ENCODE results near the gene NLRC5.
"Not testable (repeated sequence)": the region's sequence is repeated elsewhere in the genome, so short reads cannot be mapped to it uniquely, and the experiment has no call there.

The NLRC5 gene

DNA sequence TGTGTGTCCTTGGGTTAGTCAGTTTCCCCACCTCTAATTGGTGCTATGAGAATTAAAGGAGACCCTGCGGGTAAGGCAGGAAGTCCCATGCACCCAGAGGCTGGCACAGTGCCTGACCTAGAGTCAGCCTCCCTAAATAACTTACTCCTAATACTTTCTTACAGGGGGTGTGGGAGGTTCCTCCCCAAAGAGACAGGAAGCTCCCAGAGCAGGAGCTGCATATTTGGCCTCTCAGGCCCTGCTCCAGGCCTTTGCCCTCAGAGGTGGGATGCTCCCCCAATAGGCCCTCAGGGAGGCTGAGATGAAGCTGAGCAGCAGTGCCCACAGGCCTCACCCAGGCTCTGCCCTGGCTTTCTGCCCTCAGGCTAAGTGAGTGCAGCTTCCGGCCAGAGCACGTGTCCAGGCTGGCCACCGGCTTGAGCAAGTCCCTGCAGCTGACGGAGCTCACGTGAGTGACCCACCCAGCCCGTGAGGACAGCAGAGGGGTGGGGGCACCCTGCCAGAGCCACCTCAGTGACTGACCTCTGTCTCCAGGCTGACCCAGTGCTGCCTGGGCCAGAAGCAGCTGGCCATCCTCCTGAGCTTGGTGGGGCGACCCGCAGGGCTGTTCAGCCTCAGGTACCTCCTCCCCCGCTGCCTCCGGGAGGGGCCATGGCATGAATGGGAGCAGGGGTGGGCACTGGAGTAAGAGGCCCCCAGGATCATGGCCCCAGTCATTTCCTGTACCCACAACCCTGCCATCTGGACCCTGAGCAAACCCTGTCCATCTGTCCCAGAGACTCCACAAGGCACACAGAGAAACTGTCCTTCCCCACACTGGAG is 71.9 kb downstream of the NLRC5 start:
- Histone ChIP-seq H3K4me1 (ENCODE audit: control extremely low read depth in 1 of 4, control insufficient read depth in 4 of 4, insufficient read depth in 4 of 4, low read length in 3 of 4) (peaks cover 0 to 10% (median under 1%) of the 10 kb centered on the region in 4 experiments), H3K27ac (ENCODE audit: insufficient read depth in 1 of 2, low read depth in 1 of 2, low read length in 2 of 2, poor library complexity in 1 of 2, severe bottlenecking in 2 of 2) (no peak overlapping the region), H3K36me3 (ENCODE audit: control insufficient read depth in 4 of 4, insufficient read depth in 4 of 4, low read length in 3 of 4) (peaks cover 0 to 28% (median 15%) of the 10 kb centered on the region in 4 experiments), H3K27me3 (replicated peaks in 2 of 5; ENCODE audit: control insufficient read depth in 4 of 5, insufficient read depth in 5 of 5, low read length in 4 of 5) (no peaks in the 10 kb centered on the region), H3K9me3 (ENCODE audit: control extremely low read depth in 1 of 5, control insufficient read depth in 4 of 5, insufficient read depth in 2 of 5, low read depth in 1 of 5, low read length in 4 of 5) (no peaks in the 10 kb centered on the region), H3K4me3 (ENCODE audit: control insufficient read depth in 1 of 7, extremely low read depth in 1 of 7, insufficient read depth in 4 of 7, low read depth in 2 of 7, low read length in 6 of 7) (no peak overlapping the region)
- ChIA-PET POLR2A (no interaction called here), CTCF (interaction anchor here (0.7 to 1.2 kb wide), 3 partner anchors 15 to 22 kb away, joined by 3 read pairs; no protein-coding TSS in a partner anchor)
- WGBS (ENCODE audit: insufficient coverage), result 94% methylated on average over 7 of the region's 11 CpGs
- no peak for DNase-seq

DNA sequence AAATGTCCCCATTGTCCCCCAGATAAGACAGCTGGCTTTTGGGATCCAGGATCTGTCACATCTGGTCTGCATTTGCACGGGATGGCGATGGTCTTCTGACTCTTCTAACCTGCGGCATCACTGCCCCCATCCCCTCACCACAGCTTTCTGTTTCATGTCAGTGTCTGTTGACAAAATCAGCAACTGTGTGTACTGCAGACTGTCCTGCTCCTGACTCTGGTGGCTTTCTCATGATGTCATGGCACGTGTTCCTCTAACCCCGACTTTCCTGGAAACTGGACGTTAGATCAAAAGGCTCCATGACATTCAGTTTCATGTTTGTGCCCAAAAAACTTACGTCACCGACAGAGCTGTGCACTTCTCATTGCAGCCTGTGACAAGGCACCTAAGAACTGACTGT is 73.0 kb downstream of the NLRC5 start:
- H3K9me3 ChIP-seq (ENCODE audit: control extremely low read depth in 1 of 5, control insufficient read depth in 4 of 5, insufficient read depth in 2 of 5, low read depth in 1 of 5, low read length in 4 of 5), result no peaks in the 10 kb centered on the region
- POLR2A ChIA-PET, result interaction anchor here (0.6 kb wide), 1 partner anchor 421 kb away, joined by 3 read pairs; no protein-coding TSS in a partner anchor
- no peak for DNase-seq
- CTCF ChIA-PET, result interaction anchor here (0.8 to 1.2 kb wide), 2 partner anchors 14 to 15 kb away, joined by 3 read pairs; no protein-coding TSS in a partner anchor
- WGBS (ENCODE audit: insufficient coverage), result 94% methylated on average over 8 of the region's 8 CpGs
- H3K4me3 ChIP-seq (ENCODE audit: control insufficient read depth in 1 of 7, extremely low read depth in 1 of 7, insufficient read depth in 4 of 7, low read depth in 2 of 7, low read length in 6 of 7), result no peak overlapping the region
- H3K27me3 ChIP-seq (replicated peaks in 2 of 5; ENCODE audit: control insufficient read depth in 4 of 5, insufficient read depth in 5 of 5, low read length in 4 of 5), result no peaks in the 10 kb centered on the region
- no peak overlapping the region for H3K27ac ChIP-seq (ENCODE audit: insufficient read depth in 1 of 2, low read depth in 1 of 2, low read length in 2 of 2, poor library complexity in 1 of 2, severe bottlenecking in 2 of 2)
- H3K4me1 ChIP-seq (ENCODE audit: control extremely low read depth in 1 of 4, control insufficient read depth in 4 of 4, insufficient read depth in 4 of 4, low read length in 3 of 4), result peaks cover 0 to 10% (median under 1%) of the 10 kb centered on the region in 4 experiments
- H3K36me3 ChIP-seq (ENCODE audit: control insufficient read depth in 4 of 4, insufficient read depth in 4 of 4, low read length in 3 of 4), result peaks cover 0 to 31% (median 15%) of the 10 kb centered on the region in 4 experiments

DNA sequence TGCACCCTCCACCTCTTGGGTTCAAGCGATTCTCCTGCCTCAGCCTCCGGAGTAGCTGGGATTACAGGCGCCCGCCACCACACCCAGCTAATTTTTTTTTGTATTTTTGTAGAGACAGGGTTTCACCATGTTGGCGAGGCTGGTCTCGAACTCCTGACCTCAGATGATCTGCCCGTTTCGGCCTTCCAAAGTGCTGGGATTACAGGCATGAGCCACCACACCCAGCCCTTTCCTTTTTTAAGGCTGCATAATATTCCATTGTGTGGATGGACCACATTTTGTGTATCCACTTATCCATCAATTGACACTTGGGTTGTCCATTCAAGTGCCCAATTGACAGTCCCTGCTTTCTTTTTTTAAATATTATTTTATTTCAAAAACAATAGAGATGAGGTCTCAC is 73.8 kb downstream of the NLRC5 start:
- Histone ChIP-seq H3K36me3 (ENCODE audit: control insufficient read depth in 4 of 4, insufficient read depth in 4 of 4, low read length in 3 of 4) (peaks cover 0 to 28% (median 10%) of the 10 kb centered on the region in 4 experiments), H3K4me1 (ENCODE audit: control extremely low read depth in 1 of 4, control insufficient read depth in 4 of 4, insufficient read depth in 4 of 4, low read length in 3 of 4) (peaks cover 0 to 10% (median under 1%) of the 10 kb centered on the region in 4 experiments)
- 91% methylated on average over 5 of the region's 8 CpGs for WGBS (ENCODE audit: insufficient coverage)
- H3K27ac ChIP-seq (ENCODE audit: insufficient read depth in 1 of 2, low read depth in 1 of 2, low read length in 2 of 2, poor library complexity in 1 of 2, severe bottlenecking in 2 of 2); H3K27me3 ChIP-seq (replicated peaks in 2 of 5; ENCODE audit: control insufficient read depth in 4 of 5, insufficient read depth in 5 of 5, low read length in 4 of 5); H3K9me3 ChIP-seq (ENCODE audit: control extremely low read depth in 1 of 5, control insufficient read depth in 4 of 5, insufficient read depth in 2 of 5, low read depth in 1 of 5, low read length in 4 of 5); POLR2A ChIA-PET; H3K4me3 ChIP-seq (ENCODE audit: control insufficient read depth in 1 of 7, extremely low read depth in 1 of 7, insufficient read depth in 4 of 7, low read depth in 2 of 7, low read length in 6 of 7); DNase-seq: not testable (repeated sequence)
- CTCF ChIA-PET, result interaction anchor here (1.2 kb wide), 1 partner anchor 15 kb away, joined by 3 read pairs; no protein-coding TSS in a partner anchor

DNA sequence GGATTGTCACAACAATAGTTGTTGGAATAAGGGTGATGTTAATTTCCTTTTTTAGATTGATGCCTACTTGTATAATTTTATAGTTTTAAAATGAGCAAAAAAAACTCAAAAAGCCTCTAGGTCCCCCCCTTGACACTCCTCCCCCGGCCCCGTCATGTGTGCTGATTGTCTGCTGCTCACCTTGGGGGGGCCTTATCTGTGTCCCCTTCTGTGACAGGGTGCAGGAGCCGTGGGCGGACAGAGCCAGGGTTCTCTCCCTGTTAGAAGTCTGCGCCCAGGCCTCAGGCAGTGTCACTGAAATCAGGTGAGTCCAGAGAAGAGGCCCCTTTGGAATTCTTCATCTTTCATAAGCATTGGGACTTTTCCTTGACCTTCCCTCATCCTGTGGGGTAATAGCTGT is 75.6 kb downstream of the NLRC5 start:
- Histone ChIP-seq H3K27me3 (replicated peaks in 2 of 5; ENCODE audit: control insufficient read depth in 4 of 5, insufficient read depth in 5 of 5, low read length in 4 of 5) (no peaks in the 10 kb centered on the region), H3K9me3 (ENCODE audit: control extremely low read depth in 1 of 5, control insufficient read depth in 4 of 5, insufficient read depth in 2 of 5, low read depth in 1 of 5, low read length in 4 of 5) (no peaks in the 10 kb centered on the region), H3K4me3 (ENCODE audit: control insufficient read depth in 1 of 7, extremely low read depth in 1 of 7, insufficient read depth in 4 of 7, low read depth in 2 of 7, low read length in 6 of 7) (no peak overlapping the region), H3K4me1 (ENCODE audit: control extremely low read depth in 1 of 4, control insufficient read depth in 4 of 4, insufficient read depth in 4 of 4, low read length in 3 of 4) (peaks cover 0 to 12% (median under 1%) of the 10 kb centered on the region in 4 experiments), H3K36me3 (ENCODE audit: control insufficient read depth in 4 of 4, insufficient read depth in 4 of 4, low read length in 3 of 4) (peaks cover 0 to 14% (median 4%) of the 10 kb centered on the region in 4 experiments), H3K27ac (ENCODE audit: insufficient read depth in 1 of 2, low read depth in 1 of 2, low read length in 2 of 2, poor library complexity in 1 of 2, severe bottlenecking in 2 of 2) (no peak overlapping the region)
- 95% methylated on average over 5 of the region's 5 CpGs for WGBS (ENCODE audit: insufficient coverage)
- ChIA-PET POLR2A (no interaction called here), CTCF (interaction anchor here (1.0 to 1.8 kb wide), 2 partner anchors 8 to 18 kb away, joined by 3 to 6 read pairs; no protein-coding TSS in a partner anchor)
- DNase-seq, result no peak

DNA sequence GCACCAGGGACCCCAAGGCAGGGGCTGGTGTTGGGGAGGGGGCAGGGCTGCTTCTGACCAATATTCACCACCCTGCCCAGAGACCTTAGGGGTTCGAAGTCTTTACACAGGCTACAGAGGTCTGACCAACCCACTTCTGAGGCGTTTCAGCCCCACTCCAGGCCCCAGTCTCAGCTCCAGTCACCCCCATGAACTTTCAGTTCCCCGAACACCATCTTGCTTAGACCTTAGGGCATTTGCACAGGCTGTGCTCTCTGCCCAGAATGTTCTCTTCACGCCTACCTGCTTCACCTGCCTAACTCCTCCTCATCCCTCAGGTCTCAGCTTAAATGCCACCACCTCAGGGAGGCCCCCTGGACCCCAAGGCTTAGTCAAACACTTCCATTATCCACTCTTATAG is 77.3 kb downstream of the NLRC5 start:
- ChIA-PET POLR2A (no interaction called here), CTCF (interaction anchor here (0.7 to 1.8 kb wide), 6 partner anchors 13 to 116 kb away, joined by 3 to 9 read pairs (median 4); no protein-coding TSS in a partner anchor)
- peaks cover 0 to 4% (median 0%) of the 10 kb centered on the region in 4 experiments for H3K4me1 ChIP-seq (ENCODE audit: control extremely low read depth in 1 of 4, control insufficient read depth in 4 of 4, insufficient read depth in 4 of 4, low read length in 3 of 4)
- no peaks in the 10 kb centered on the region for H3K9me3 ChIP-seq (ENCODE audit: control extremely low read depth in 1 of 5, control insufficient read depth in 4 of 5, insufficient read depth in 2 of 5, low read depth in 1 of 5, low read length in 4 of 5)
- H3K27me3 ChIP-seq (replicated peaks in 2 of 5; ENCODE audit: control insufficient read depth in 4 of 5, insufficient read depth in 5 of 5, low read length in 4 of 5), result no peaks in the 10 kb centered on the region
- WGBS (ENCODE audit: insufficient coverage), result 92% methylated on average over 3 of the region's 4 CpGs
- H3K36me3 ChIP-seq (ENCODE audit: control insufficient read depth in 4 of 4, insufficient read depth in 4 of 4, low read length in 3 of 4), result peaks cover 0 to 10% (median 3%) of the 10 kb centered on the region in 4 experiments
- no peak for DNase-seq
- H3K27ac ChIP-seq (ENCODE audit: insufficient read depth in 1 of 2, low read depth in 1 of 2, low read length in 2 of 2, poor library complexity in 1 of 2, severe bottlenecking in 2 of 2), result no peak overlapping the region
- no peak overlapping the region for H3K4me3 ChIP-seq (ENCODE audit: control insufficient read depth in 1 of 7, extremely low read depth in 1 of 7, insufficient read depth in 4 of 7, low read depth in 2 of 7, low read length in 6 of 7)

DNA sequence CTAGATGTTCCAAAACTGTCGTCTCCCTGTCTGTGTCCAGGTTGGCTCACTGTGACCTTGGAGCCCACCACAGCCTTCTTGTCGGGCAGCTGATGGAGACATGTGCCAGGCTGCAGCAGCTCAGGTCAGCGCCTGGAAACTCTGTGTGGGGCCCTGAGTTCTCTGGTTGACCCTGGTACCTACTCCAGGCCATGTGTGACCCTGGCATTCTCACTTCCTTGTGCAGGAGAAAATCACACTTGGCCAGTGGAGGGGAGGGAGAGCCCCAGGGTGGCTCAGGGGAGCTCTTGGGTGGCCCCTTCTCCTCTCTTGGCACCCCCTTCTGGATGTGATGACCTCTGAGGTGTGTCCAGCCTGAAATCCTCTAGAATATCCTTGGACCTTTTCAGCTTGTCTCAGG is 78.0 kb downstream of the NLRC5 start:
- POLR2A ChIA-PET, result no interaction called here

DNA sequence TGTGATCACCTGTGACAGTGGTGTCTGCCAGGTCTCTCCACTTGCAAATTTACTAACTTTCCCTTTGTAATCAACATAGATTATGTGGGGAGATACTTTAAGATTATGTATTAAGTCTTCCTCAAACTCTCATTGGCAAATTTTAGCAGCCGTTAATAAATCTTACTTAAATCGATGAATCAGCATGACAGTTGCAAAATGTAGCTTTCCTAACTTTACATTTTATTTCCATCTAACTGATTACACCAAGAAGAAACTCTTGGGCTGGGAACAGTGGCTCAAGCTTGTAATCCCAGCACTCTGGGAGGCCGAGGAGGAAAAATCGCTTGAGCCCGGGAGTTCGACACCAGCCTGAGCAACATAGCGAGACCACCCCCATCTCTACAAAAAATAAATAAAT is 79.7 kb downstream of the NLRC5 start:
- H3K27ac ChIP-seq (ENCODE audit: insufficient read depth in 1 of 2, low read depth in 1 of 2, low read length in 2 of 2, poor library complexity in 1 of 2, severe bottlenecking in 2 of 2), result no peak overlapping the region
- H3K9me3 ChIP-seq (ENCODE audit: control extremely low read depth in 1 of 5, control insufficient read depth in 4 of 5, insufficient read depth in 2 of 5, low read depth in 1 of 5, low read length in 4 of 5), result no peaks in the 10 kb centered on the region
- peaks cover 0 to 4% (median 0%) of the 10 kb centered on the region in 4 experiments for H3K4me1 ChIP-seq (ENCODE audit: control extremely low read depth in 1 of 4, control insufficient read depth in 4 of 4, insufficient read depth in 4 of 4, low read length in 3 of 4)
- H3K27me3 ChIP-seq (replicated peaks in 2 of 5; ENCODE audit: control insufficient read depth in 4 of 5, insufficient read depth in 5 of 5, low read length in 4 of 5), result no peaks in the 10 kb centered on the region
- 92% methylated on average over 2 of the region's 7 CpGs for WGBS (ENCODE audit: insufficient coverage)
- DNase-seq, result no peak
- peaks cover 0 to 16% (median 12%) of the 10 kb centered on the region in 4 experiments for H3K36me3 ChIP-seq (ENCODE audit: control insufficient read depth in 4 of 4, insufficient read depth in 4 of 4, low read length in 3 of 4)
- CTCF ChIA-PET, result interaction anchor here (1.0 to 1.6 kb wide), 3 partner anchors 13 to 104 kb away, joined by 4 to 6 read pairs (median 4); no protein-coding TSS in a partner anchor
- no peak overlapping the region for H3K4me3 ChIP-seq (ENCODE audit: control insufficient read depth in 1 of 7, extremely low read depth in 1 of 7, insufficient read depth in 4 of 7, low read depth in 2 of 7, low read length in 6 of 7)
- POLR2A ChIA-PET, result no interaction called here

More for the DNA sequence above, 78.0 kb downstream of the NLRC5 start:
- H3K27me3 ChIP-seq (replicated peaks in 2 of 5; ENCODE audit: control insufficient read depth in 4 of 5, insufficient read depth in 5 of 5, low read length in 4 of 5), result no peaks in the 10 kb centered on the region
- H3K4me1 ChIP-seq (ENCODE audit: control extremely low read depth in 1 of 4, control insufficient read depth in 4 of 4, insufficient read depth in 4 of 4, low read length in 3 of 4), result peaks cover 0 to 4% (median 0%) of the 10 kb centered on the region in 4 experiments
- WGBS (ENCODE audit: insufficient coverage), result 97% methylated on average over 3 of the region's 3 CpGs
- CTCF ChIA-PET, result interaction anchor here (0.7 to 1.7 kb wide), 6 partner anchors 10 to 197 kb away, joined by 3 to 9 read pairs (median 3); no protein-coding TSS in a partner anchor
- no peaks in the 10 kb centered on the region for H3K9me3 ChIP-seq (ENCODE audit: control extremely low read depth in 1 of 5, control insufficient read depth in 4 of 5, insufficient read depth in 2 of 5, low read depth in 1 of 5, low read length in 4 of 5)
- H3K4me3 ChIP-seq (ENCODE audit: control insufficient read depth in 1 of 7, extremely low read depth in 1 of 7, insufficient read depth in 4 of 7, low read depth in 2 of 7, low read length in 6 of 7), result no peak overlapping the region
- DNase-seq, result no peak
- no peak overlapping the region for H3K27ac ChIP-seq (ENCODE audit: insufficient read depth in 1 of 2, low read depth in 1 of 2, low read length in 2 of 2, poor library complexity in 1 of 2, severe bottlenecking in 2 of 2)
- H3K36me3 ChIP-seq (ENCODE audit: control insufficient read depth in 4 of 4, insufficient read depth in 4 of 4, low read length in 3 of 4), result peaks cover 0 to 11% (median 6%) of the 10 kb centered on the region in 4 experiments

All from common myeloid progenitor, CD34-positive (primary cell).